Mucosa of rectum (tissue), 2 donors: Measurements from ENCODE around the gene DUSP3.

Source experiments
- H3K27ac ChIP-seq, 2 donors: one replicate each; pipeline ENCODE4 v1.7.0; 2013; ENCODE audit warnings: inconsistent platforms in 2 of 2, low read depth in 2 of 2, low read length in 2 of 2
- H3K27me3 ChIP-seq, 2 donors: one replicate each; pipeline ENCODE4 v1.7.0; 2013; ENCODE audit warnings: low read length in 2 of 2; ENCODE audit not compliant: control insufficient read depth in 2 of 2, insufficient read depth in 2 of 2
- H3K36me3 ChIP-seq, 2 donors: one replicate each; pipeline ENCODE4 v1.7.0; 2013; ENCODE audit warnings: low read length in 2 of 2; ENCODE audit not compliant: control insufficient read depth in 2 of 2, insufficient read depth in 2 of 2
- H3K4me1 ChIP-seq, 2 donors: one replicate each; pipeline ENCODE4 v1.7.0; 2013; ENCODE audit warnings: low read length in 2 of 2, mild to moderate bottlenecking in 1 of 2; ENCODE audit not compliant: control insufficient read depth in 2 of 2, insufficient read depth in 2 of 2
- H3K4me3 ChIP-seq, 2 donors: one replicate each; pipeline ENCODE4 v1.7.0; 2013; ENCODE audit warnings: low read length in 2 of 2
- H3K9ac ChIP-seq, 2 donors: one replicate each; pipeline ENCODE4 v1.7.0; 2013; ENCODE audit warnings: low read length in 2 of 2, low read depth in 1 of 2, mild to moderate bottlenecking in 1 of 2
- H3K9me3 ChIP-seq, 2 donors: one replicate each; pipeline ENCODE4 v1.7.0; 2013; ENCODE audit warnings: low read length in 2 of 2; ENCODE audit not compliant: control insufficient read depth in 2 of 2
- donor health status: healthy.
- donor health status: Normal muscosa, but diverticular disease.

DUSP3 gene

GRCh38 chr17:43740541-43740940 is 38.2 kb downstream of the DUSP3 start:
- Histone ChIP-seq H3K27me3 (peaks cover 4 to 5% of the 10 kb centered on the region in 2 donors), H3K9me3 (no peaks in the 10 kb centered on the region), H3K27ac (no peak overlapping the region), H3K4me3 (no peak overlapping the region), H3K36me3 (no peaks in the 10 kb centered on the region), H3K9ac (no peak overlapping the region), H3K4me1 (no peaks in the 10 kb centered on the region)

GRCh38 chr17:43737722-43738121 is 41.1 kb downstream of the DUSP3 start:
- no peaks in the 10 kb centered on the region for H3K9me3 ChIP-seq
- no peaks in the 10 kb centered on the region for H3K36me3 ChIP-seq
- H3K4me3 ChIP-seq: no peak overlapping the region
- no peak overlapping the region for H3K27ac ChIP-seq
- H3K9ac ChIP-seq: no peak overlapping the region
- H3K27me3 ChIP-seq: no peaks in the 10 kb centered on the region
- H3K4me1 ChIP-seq: no peaks in the 10 kb centered on the region

GRCh38 chr17:43736389-43736788 is 42.4 kb downstream of the DUSP3 start:
- H3K9ac ChIP-seq: no peak overlapping the region
- H3K36me3 ChIP-seq: no peaks in the 10 kb centered on the region
- H3K27me3 ChIP-seq: no peaks in the 10 kb centered on the region
- no peak overlapping the region for H3K27ac ChIP-seq
- H3K4me3 ChIP-seq: no peak overlapping the region
- H3K4me1 ChIP-seq: no peaks in the 10 kb centered on the region
- H3K9me3 ChIP-seq: no peaks in the 10 kb centered on the region

- Histone ChIP-seq H3K27ac (no peak overlapping the region), H3K4me3 (no peak overlapping the region), H3K9ac (no peak overlapping the region), H3K4me1 (no peaks in the 10 kb centered on the region), H3K27me3 (no peaks in the 10 kb centered on the region), H3K9me3 (no peaks in the 10 kb centered on the region), H3K36me3 (no peaks in the 10 kb centered on the region)
These were observed 44.4 kb downstream of the DUSP3 start for GRCh38 chr17:43734376-43734775.

GRCh38 chr17:43733956-43734355 is 44.8 kb downstream of the DUSP3 start:
- no peak overlapping the region for H3K9ac ChIP-seq
- no peak overlapping the region for H3K4me3 ChIP-seq
- no peak overlapping the region for H3K27ac ChIP-seq
- no peaks in the 10 kb centered on the region for H3K36me3 ChIP-seq
- no peaks in the 10 kb centered on the region for H3K27me3 ChIP-seq
- H3K4me1 ChIP-seq: no peaks in the 10 kb centered on the region
- H3K9me3 ChIP-seq: no peaks in the 10 kb centered on the region

GRCh38 chr17:43732958-43733357 is 45.8 kb downstream of the DUSP3 start:
- no peaks in the 10 kb centered on the region for H3K27me3 ChIP-seq
- H3K9ac ChIP-seq: no peak overlapping the region
- no peak overlapping the region for H3K4me3 ChIP-seq
- H3K27ac ChIP-seq: no peak overlapping the region
- H3K9me3 ChIP-seq: no peaks in the 10 kb centered on the region
- no peaks in the 10 kb centered on the region for H3K4me1 ChIP-seq
- no peaks in the 10 kb centered on the region for H3K36me3 ChIP-seq

- no peaks in the 10 kb centered on the region for H3K36me3 ChIP-seq
- no peak overlapping the region for H3K9ac ChIP-seq
- no peaks in the 10 kb centered on the region for H3K4me1 ChIP-seq
- H3K9me3 ChIP-seq: no peaks in the 10 kb centered on the region
- no peak overlapping the region for H3K4me3 ChIP-seq
- no peaks in the 10 kb centered on the region for H3K27me3 ChIP-seq
- no peak overlapping the region for H3K27ac ChIP-seq
These were observed 50.7 kb downstream of the DUSP3 start for GRCh38 chr17:43728081-43728480.

GRCh38 chr17:43723697-43724359 is 54.9 kb downstream of the DUSP3 start:
- H3K4me1 ChIP-seq: no peaks in the 10 kb centered on the region
- no peak overlapping the region for H3K27ac ChIP-seq
- H3K36me3 ChIP-seq: no peaks in the 10 kb centered on the region
- no peaks in the 10 kb centered on the region for H3K9me3 ChIP-seq
- H3K4me3 ChIP-seq: no peak overlapping the region
- H3K9ac ChIP-seq: no peak overlapping the region
- H3K27me3 ChIP-seq: no peaks in the 10 kb centered on the region

GRCh38 chr17:43722870-43723665 is 55.7 kb downstream of the DUSP3 start:
- no peaks in the 10 kb centered on the region for H3K9me3 ChIP-seq
- no peak overlapping the region for H3K27ac ChIP-seq
- H3K4me1 ChIP-seq: no peaks in the 10 kb centered on the region
- H3K4me3 ChIP-seq: no peak overlapping the region
- H3K36me3 ChIP-seq: no peaks in the 10 kb centered on the region
- no peaks in the 10 kb centered on the region for H3K27me3 ChIP-seq
- H3K9ac ChIP-seq: no peak overlapping the region

- H3K9me3 ChIP-seq: no peaks in the 10 kb centered on the region
- H3K27ac ChIP-seq: no peak overlapping the region
- H3K4me3 ChIP-seq: no peak overlapping the region
- H3K4me1 ChIP-seq: no peaks in the 10 kb centered on the region
- H3K27me3 ChIP-seq: no peaks in the 10 kb centered on the region
- H3K36me3 ChIP-seq: no peaks in the 10 kb centered on the region
- H3K9ac ChIP-seq: no peak overlapping the region
These were observed 56.5 kb downstream of the DUSP3 start for GRCh38 chr17:43722269-43722619.
